Lower leg skin (tissue), 4 donors: ENCODE measurements around the gene CDKN2B-AS1. TPM values are rescaled to one million over a fixed set of nuclear protein-coding genes. Genes with fewer than 3 reads are reported as not detected.

Experiments used
- DNase-seq, 2 donors: peaks; one replicate each; pipeline ENCODE4 v3.0.0-alpha.2; 2019; ENCODE audit warnings: low spot score in 2 of 2
- H3K4me3 ChIP-seq: fragments of 200-600 bp; sonication (generic); 2 replicates; pipeline ENCODE4 v1.5.1; 2017; ENCODE audit warnings: mild to moderate bottlenecking, low read depth; ENCODE audit not compliant: poor library complexity, severe bottlenecking
- POLR2A ChIP-seq, 2 donors: fragments of 450-650 bp; IDR thresholded peaks; one replicate each; pipeline ENCODE4 v1.6.1; 2016 to 2017; ENCODE audit warnings: antibody characterized with exemption in 2 of 2, mild to moderate bottlenecking in 1 of 2, moderate library complexity in 1 of 2
- WGBS, 2 donors: methylation state at CpG; one replicate each; pipeline ENCODE4 v1.1.5; 2018; 5-methylcytosine and 5-hydroxymethylcytosine counted together
- intact Hi-C: fragments of 100-400 bp; cut with DNase I; formaldehyde crosslinking; loops from one replicate; pipeline ENCODE4 v1.15.0; 2023; ENCODE audit warnings: low total_unique reads
- total RNA-seq, 4 donors: library from RNA; depleted of rRNA; stranded (reverse); fragments of >200 nt; gene quantifications; one replicate each; pipeline ENCODE4 v1.1.0, GENCODE V29; 2016
- TF ChIP-seq, protein P1 (sequence below), 3 donors: fragments of 450-650 bp; IDR thresholded peaks; one replicate each; pipeline ENCODE4 v1.5.1; 2016; ENCODE audit warnings: antibody characterized with exemption in 3 of 3, mild to moderate bottlenecking in 3 of 3, moderate library complexity in 2 of 3

Gene CDKN2B-AS1
- total RNA-seq, 4 donors from 2014 or later: 0.49 TPM; not detected in 3

DNA sequence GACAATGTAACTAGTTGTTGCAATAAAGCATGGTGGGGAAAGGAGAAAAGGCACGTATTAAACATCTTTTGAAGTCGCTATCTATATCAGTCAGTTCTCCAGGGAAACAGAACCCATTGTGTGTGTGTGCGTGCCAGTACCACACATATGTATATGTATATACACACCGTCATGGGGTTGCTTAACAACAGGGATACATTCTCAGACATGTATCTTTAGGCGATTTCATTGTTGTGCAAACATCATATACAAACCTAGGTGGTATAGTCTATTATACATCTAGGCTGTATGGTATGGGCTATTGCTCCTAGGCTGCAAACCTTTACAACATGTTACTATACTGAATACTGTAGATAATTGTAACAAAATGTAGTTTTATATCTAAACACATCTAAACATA, 2.3 kb downstream of the CDKN2B-AS1 start:
- no peak overlapping the region for H3K4me3 ChIP-seq
- intact Hi-C loops: no loop called here
- WGBS, 2 donors: 79 to 90% methylated on average over 5 of the region's 5 CpGs
- TF ChIP-seq, protein P1, sequence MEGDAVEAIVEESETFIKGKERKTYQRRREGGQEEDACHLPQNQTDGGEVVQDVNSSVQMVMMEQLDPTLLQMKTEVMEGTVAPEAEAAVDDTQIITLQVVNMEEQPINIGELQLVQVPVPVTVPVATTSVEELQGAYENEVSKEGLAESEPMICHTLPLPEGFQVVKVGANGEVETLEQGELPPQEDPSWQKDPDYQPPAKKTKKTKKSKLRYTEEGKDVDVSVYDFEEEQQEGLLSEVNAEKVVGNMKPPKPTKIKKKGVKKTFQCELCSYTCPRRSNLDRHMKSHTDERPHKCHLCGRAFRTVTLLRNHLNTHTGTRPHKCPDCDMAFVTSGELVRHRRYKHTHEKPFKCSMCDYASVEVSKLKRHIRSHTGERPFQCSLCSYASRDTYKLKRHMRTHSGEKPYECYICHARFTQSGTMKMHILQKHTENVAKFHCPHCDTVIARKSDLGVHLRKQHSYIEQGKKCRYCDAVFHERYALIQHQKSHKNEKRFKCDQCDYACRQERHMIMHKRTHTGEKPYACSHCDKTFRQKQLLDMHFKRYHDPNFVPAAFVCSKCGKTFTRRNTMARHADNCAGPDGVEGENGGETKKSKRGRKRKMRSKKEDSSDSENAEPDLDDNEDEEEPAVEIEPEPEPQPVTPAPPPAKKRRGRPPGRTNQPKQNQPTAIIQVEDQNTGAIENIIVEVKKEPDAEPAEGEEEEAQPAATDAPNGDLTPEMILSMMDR (IDR thresholded peaks at IDR 0.05): no peak
- no peak for TF ChIP-seq POLR2A (IDR thresholded peaks at IDR 0.05)
- no peak for DNase-seq

DNA sequence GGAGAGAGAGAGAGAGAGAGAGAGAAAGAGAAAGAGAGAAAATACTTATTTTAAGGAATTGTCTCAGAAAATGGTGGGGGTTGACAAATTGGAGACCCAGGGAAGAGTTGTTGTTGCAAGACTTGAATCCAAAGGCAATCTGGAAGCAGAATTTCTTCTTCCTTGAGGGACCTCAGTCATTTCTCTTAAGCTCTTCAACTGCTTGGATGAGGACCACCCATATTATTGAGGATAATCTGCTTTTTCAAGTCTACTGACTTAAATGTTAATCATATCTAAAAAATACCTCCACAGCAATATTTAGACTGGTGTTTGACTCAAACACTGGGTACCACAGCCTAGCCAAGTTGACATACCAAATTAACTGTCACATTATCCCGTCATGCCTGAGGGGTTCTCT, 2.9 kb downstream of the CDKN2B-AS1 start:
- TF ChIP-seq, protein P1 (IDR thresholded peaks at IDR 0.05): no peak
- TF ChIP-seq POLR2A (IDR thresholded peaks at IDR 0.05): no peak
- DNase-seq: no peak
- 90 to 100% methylated on average over 1 of the region's 1 CpG for WGBS, 2 donors
- no peak overlapping the region for H3K4me3 ChIP-seq
- intact Hi-C loops: no loop called here

- H3K4me3 ChIP-seq: no peak overlapping the region
- no peak for DNase-seq
- 88 to 95% methylated on average over 2 of the region's 2 CpGs for WGBS, 2 donors
- TF ChIP-seq, protein P1 (IDR thresholded peaks at IDR 0.05): no peak
- TF ChIP-seq POLR2A (IDR thresholded peaks at IDR 0.05): no peak
- intact Hi-C loops: no loop called here
These were observed 3.4 kb downstream of the CDKN2B-AS1 start for GRCh38 chr9:21998026-21998425.

DNA sequence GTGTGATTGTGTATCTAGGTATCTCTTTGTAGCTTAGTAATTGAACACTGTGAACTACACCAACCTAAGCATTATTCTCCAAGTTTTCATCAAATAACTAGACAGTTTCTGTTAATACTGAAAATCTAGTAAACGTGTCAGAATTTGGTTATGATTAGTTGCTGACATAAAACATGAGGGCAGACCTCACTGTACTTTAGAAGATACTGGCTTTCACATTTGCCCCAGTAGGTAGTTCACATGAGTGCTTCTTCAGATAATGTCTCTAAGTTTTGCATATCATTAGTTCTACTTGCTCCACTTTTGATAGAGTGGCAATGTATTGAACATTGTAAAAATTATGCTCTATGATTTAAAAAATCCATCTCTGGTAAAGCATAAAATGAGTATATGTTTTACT, 7.4 kb downstream of the CDKN2B-AS1 start:
- intact Hi-C loops: no loop called here
- 42 to 48% methylated on average over 1 of the region's 1 CpG for WGBS, 2 donors
- no peak for DNase-seq
- H3K4me3 ChIP-seq: no peak overlapping the region
- no peak for TF ChIP-seq POLR2A (IDR thresholded peaks at IDR 0.05)
- TF ChIP-seq, protein P1 (IDR thresholded peaks at IDR 0.05): no peak

- intact Hi-C loops: no loop called here
- 37 to 53% methylated on average over 25 of the region's 25 CpGs for WGBS, 2 donors
- no peak overlapping the region for H3K4me3 ChIP-seq
- DNase-seq: no peak
- TF ChIP-seq POLR2A (IDR thresholded peaks at IDR 0.05): no peak
- TF ChIP-seq, protein P1 (IDR thresholded peaks at IDR 0.05): no peak
These were observed 10.6 kb downstream of the CDKN2B-AS1 start for GRCh38 chr9:22005021-22005701.
